ENCODE results near the gene NR3C2.
A peak's percentile ranks its signal among the peaks of the same experiment; 100 is the strongest.
"Not testable (repeated sequence)": the region's sequence is repeated elsewhere in the genome, so short reads cannot be mapped to it uniquely, and the experiment has no call there.

The NR3C2 gene

GRCh38 chr4:148211533-148211932 lies 230.7 kb downstream of the NR3C2 start:
- DNase-seq: no peak

DNA sequence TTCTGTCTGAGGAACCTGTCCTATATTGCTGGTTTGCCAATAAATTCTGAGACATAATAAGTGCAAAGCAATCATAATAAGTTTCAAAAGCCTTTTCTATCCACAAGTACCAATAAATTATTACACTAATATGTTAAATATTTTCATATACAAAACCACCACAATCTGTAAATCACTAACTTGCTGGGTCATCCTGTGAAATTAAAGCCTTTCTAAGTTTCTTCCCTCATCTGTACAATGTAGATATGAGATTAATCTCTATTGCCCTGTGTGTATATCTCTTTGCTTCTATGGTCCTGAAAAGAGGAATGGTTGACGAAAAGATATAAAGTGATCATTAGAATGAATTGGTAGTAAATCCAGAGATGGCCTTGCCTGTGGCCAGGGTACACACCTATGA lies 231.6 kb downstream of the NR3C2 start:
- no peak for DNase-seq

GRCh38 chr4:148207068-148207467 lies 235.1 kb downstream of the NR3C2 start:
- DNase-seq: no peak

- no peak for DNase-seq
Observed at GRCh38 chr4:148205476-148205875, 236.7 kb downstream of the NR3C2 start.

GRCh38 chr4:148204892-148205291 lies 237.3 kb downstream of the NR3C2 start:
- no peak for DNase-seq

- DNase-seq: no peak
Observed at GRCh38 chr4:148204171-148204570, 238.0 kb downstream of the NR3C2 start.

DNA sequence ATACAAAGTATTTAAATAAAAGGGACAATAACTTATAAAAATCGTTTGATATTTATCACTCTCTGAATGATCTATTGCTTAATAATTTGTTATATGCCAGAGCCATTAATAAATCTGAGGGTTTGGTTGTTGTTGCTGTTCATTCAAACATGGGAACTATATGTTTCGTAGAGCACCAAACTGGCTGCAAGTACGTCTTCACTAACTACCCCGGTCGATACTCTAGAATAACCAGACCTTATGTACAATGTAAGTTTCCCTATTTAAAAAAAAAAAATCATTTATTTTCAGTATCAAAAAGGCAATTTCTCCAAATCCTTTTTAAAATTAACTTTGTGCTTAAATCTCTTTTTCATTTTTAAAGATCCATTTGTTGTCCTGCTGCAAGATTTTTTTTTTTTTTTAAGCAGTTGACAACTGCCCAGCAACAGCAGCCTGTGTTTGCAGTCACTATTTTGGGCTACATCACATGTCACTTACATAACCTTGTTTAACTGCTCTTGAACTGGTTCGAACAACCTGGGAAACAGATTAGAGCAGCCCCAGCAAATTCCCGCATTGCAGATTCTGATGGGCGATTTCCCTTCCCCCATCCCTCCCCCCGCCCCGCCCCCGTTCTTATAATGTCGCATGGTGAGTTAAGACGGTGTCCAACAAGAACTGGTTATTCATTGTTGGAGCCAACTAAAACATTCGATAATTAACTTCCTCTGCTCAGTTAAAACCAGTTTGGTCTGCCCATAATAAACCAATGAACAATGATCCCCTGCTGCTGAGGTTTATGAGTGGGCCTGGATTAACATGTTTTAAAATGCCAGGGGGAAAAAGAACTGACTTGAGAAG lies 238.9 kb downstream of the NR3C2 start:
- DNase-seq: no peak

DNA sequence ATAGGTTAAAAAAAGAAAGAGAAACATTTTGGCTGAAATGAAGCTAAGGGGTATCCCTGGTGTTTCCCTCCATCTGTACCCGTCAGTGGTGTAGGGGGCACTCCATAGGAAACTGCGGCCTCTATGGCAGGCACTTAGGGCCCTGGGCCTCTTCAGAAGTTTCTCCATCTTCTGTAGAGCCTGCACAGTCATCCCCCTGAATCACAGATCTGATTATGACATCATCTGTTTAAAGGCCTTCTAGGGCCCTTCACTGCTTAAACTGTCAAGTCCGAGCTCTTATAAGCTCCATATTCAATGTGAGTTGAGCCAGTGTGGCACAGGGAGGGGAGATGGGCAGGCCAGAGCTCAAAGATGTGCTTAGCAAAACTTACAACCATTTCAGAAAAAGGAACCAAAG lies 241.3 kb downstream of the NR3C2 start:
- no peak for DNase-seq

DNA sequence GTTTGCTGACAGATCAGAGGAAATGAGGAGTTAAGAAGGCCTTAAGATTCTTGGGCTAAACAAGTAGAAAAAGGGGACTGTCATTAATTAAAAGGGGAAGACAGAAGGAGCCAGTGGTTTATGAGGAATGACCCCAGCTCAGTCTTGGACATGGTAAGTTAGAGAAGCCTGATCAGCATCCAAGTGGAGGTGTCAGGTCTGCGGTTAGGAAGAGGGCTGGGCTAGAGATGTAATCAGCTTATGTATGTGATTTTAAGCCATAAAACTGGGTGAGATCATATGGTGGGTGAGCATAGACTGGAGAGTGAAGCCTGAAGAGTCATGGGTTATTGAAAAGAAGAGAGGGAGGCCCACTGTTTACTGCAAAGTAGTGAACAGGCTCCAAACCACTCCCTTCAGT lies 246.1 kb downstream of the NR3C2 start:
- DNase-seq: peak in 1 of 2 donors; percentile 10

DNA sequence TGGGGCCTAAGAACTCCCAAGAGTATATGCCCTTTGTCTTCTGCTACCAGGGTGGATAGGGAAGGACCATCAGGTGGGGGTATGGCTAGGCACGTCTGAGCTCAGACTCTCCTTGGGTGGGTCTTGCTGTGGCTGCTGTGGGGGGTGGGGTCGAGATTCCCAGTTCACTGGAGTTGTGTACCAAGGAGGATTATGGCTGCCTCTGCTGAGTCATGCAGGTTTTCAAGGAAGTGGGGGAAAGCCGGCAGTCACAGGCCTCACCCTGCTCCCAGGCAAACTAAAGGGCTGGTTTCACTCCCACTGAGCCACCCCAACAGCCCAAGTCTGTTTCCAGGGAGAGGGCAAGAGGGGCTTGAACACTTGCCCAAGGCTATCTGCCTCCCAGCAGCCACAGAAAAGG lies 249.7 kb downstream of the NR3C2 start:
- no peak for DNase-seq

DNA sequence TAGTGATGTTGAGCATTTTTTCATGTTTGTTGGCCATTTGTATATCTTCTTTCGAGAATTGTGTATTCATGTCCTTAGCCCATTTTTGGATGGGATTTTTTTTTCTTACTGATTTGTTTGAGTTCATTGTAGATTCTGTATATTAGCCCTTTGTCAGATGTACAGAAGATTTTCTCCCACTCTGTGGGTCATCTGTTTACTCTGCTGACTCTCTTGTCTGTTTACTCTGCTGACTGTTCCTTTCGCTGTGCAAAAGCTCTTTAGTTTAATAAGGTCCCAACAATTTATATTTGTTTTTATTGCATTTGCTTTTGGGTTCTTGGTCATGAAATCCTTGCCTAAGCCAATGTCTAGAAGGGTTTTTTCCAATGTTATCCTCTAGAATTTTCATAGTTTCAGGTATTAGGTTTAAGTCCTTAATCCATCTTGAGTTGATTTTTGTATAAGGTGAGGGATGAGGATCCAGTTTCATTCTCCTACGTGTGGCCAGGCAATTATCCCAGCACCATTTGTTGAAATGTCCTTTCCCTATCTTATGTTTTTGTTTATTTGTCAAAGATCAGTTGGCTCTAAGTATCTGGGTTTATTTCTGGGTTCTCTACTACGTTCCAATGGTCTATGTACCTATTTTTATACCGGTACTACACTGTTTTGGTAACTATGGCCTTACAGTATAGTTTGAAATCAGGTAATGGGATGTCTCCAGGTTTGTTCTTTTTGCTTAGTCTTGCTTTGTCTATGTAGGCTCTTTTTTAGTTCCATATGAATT lies 254.6 kb downstream of the NR3C2 start:
- not testable (repeated sequence) for DNase-seq

DNA sequence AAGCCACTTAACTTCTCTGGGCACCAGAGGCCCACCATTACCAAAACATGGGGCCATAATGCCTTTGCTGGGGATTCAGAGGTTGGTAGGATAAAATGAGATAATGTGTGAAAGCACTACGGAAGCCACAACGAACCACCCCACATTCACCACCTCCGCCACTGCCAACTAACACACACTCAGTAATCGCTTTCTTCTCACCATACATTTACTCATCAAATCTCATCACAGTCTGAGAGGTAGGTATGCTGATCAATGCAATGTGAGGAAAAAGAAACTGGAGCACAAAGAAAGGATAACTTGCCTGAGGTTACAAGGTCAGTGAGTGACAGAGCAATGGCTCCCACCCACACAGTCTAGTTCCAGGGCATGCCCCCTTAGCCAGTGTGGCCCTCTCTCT lies 257.3 kb downstream of the NR3C2 start:
- DNase-seq: no peak

GRCh38 chr4:148182230-148182911 lies 259.8 kb downstream of the NR3C2 start:
- no peak for DNase-seq

DNA sequence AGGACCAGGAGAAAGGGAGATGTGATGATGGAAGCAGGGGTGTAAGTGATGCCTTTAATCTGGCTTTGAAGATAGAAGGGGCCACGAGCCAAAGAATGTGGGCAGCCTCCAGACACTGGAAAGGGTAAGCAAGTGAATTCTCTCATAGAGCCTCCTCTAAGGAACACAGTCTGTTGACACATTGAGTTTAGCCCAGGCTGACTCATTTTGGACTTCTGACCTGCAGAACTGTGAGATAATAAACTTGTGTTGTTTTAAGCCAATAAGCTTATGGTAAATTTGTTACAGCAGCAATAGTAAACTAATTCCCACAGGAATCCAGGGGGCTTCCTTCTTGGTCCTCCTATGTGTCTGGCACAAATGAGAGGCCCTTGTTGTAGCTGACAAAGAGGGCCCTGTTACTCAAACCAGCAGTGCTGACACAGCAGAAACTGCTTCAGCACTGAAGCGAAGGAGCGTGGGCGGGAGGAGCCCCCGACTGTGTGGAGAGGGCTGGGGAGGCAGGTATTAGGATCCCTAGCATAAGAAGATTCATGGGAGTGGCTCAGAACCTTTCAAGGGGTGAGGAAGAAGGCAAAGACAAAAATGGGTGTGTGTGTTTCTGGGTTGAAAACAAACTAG lies 268.7 kb downstream of the NR3C2 start:
- no peak for DNase-seq

DNA sequence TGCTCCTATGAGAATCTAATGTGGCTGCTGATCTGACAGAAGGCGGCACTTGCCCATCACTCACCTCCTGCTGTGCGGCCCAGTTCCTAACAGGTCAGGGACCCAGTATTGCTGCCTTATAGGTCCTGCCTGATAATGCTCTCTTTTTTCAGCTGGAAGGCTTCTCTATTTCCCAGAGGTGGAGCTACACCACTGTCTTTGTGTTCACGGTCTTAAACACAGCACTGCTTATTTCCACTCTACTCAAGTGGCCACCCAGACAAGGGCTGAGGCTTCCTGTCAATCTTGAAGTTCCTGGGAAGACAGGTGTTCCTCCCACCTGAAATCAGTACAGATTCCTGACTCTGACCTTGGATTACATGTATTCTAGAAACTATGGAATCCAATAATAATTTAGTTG lies 270.6 kb downstream of the NR3C2 start:
- DNase-seq: no peak

DNA sequence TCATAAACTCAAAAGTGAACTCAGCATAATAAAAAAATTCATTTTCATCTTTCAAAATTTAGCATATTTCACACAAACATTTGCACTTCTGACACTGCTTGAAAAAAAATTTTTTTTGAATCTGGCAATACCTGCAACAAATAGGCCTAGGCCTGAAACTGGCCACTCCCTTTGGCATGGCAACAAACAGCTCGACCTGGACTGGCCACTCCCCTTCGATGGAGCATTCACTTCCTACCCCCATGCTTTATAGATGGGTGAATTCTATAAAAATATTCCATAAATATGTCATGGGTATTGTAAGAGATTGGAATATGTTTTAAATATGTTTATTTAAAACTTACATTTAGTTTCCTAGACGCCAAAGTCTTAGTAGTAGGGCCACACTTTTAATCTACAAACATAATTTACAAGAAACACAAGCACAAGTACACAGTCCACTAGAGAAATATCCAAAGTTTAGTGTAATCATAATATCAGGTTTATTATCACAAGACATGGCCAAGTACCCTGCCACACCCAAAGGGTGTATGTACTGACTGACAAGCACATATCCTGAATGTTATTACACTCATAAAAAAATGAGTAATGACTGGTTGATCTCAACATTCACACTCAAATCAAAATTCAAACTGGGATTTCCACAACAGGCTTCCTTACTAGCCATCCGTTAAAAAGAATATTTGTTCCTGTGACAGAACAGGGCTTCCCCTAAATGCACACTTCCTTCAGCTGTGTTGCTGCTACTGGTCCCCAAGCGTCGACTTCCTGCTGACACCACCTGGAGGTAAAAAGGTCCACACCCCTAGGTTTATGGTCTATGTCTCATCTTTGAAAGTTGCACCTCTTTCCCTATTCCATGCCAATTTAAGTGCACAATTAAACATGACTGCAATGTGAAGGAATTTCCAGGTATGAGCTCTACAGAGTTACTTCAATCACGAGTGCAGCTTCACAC lies 271.5 kb downstream of the NR3C2 start:
- no peak for DNase-seq

DNA sequence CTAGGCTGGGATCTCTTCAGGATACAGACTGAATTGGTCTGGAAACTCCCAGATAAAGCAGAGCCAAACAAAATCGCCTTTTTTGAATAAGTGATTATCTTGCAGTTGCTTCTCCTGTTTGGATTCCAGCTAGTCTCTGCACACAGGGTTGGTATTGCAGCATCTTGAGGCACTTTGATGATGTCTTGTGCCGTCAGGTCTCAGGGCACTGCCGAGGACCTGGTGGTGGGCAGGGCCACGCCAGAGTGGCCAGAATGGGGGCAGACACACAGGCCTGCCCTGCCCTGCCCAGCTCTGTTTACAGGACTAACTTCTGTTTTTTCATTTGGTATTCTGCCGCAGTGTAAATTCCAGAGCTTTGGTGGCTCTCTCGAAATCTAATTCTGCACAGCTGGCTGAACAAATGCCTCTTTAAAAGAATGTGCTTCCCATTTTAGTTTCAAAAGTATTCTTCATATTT lies 276.1 kb downstream of the NR3C2 start:
- no peak for DNase-seq

DNA sequence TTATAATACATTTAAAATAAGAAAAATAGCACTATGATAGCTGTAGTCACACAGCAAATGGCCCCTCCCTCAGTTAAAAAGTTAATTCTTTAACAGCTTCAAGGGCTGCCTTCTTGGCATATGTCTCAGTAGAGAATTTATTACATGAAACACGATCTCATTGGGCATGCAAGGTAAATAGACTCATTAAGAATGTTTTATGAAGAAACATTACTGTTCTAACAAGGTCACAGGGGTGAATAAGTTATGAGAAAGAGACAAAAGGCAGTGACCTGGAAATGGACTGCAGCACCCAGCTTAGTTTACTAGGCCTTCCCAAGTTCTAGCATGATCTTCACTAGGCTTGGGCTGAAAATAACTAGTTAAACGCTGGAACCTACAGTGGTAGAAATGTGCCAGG lies 277.7 kb downstream of the NR3C2 start:
- no peak for DNase-seq

- DNase-seq: no peak
Observed at GRCh38 chr4:148162991-148163390, 279.2 kb downstream of the NR3C2 start.

GRCh38 chr4:148162519-148162918 lies 279.7 kb downstream of the NR3C2 start:
- no peak for DNase-seq

- no peak for DNase-seq
Observed at GRCh38 chr4:148161601-148162000, 280.6 kb downstream of the NR3C2 start.

- DNase-seq: no peak
Observed at GRCh38 chr4:148159793-148160192, 282.4 kb downstream of the NR3C2 start.

All from inflammatory macrophage treated with lipopolysaccharide for 1 hour (primary cell).